ENCODE measurements around the gene ANKRD13B.

The ANKRD13B gene

DNA sequence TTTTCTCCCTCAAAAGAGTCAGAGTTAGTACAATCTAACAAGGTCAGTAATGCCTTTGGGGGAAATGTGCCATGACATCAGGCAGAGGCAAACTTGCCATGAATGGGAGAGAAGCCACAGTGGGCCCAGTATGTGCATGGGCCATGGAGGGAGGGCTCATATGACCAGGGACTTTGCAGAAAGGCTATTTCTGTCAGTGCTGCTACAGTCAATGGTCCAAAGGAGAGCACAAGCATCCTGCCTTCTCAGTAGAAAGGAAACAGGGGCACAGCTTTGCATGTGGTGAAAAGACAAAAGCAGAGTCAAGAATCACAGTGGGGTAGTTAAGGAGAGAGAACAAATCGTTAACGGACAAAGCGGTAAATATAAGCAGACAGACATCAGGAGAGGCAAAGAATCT lies 41.0 kb downstream of the ANKRD13B start:
- DNase-seq (ENCODE audit: low spot score), result no peak
- no peak overlapping the region for H3K27ac ChIP-seq
- TF ChIP-seq, protein P1, sequence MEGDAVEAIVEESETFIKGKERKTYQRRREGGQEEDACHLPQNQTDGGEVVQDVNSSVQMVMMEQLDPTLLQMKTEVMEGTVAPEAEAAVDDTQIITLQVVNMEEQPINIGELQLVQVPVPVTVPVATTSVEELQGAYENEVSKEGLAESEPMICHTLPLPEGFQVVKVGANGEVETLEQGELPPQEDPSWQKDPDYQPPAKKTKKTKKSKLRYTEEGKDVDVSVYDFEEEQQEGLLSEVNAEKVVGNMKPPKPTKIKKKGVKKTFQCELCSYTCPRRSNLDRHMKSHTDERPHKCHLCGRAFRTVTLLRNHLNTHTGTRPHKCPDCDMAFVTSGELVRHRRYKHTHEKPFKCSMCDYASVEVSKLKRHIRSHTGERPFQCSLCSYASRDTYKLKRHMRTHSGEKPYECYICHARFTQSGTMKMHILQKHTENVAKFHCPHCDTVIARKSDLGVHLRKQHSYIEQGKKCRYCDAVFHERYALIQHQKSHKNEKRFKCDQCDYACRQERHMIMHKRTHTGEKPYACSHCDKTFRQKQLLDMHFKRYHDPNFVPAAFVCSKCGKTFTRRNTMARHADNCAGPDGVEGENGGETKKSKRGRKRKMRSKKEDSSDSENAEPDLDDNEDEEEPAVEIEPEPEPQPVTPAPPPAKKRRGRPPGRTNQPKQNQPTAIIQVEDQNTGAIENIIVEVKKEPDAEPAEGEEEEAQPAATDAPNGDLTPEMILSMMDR (conservative IDR thresholded peaks at IDR 0.05; ENCODE audit: low read depth), result no peak
- ChIA-PET CTCF (no interaction called here), POLR2A (ENCODE audit: low non-redundant PET) (no interaction called here)

DNA sequence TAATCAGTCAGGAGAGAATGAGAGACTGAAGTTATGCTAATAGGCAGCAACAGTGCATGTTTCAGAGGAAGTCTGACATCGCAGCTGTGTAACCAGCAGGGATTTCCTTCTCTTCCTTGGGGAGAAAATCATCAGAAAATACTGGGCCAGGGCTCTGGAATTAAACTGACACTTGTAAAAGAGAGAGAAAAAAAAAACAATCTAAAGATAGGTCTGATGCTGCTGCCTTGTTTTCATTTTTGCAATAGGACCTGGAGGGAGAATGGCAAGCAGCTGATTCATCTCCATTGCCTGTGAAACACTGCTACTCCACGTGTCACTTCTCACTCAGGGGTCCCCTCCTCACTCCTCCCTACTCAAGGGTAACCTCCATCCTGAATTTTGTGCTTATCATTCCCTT lies 47.5 kb downstream of the ANKRD13B start:
- no peak for DNase-seq (ENCODE audit: low spot score)
- ChIA-PET POLR2A (ENCODE audit: low non-redundant PET) (no interaction called here), CTCF (interaction anchor here (0.7 to 1.6 kb wide), 4 partner anchors 120 to 168 kb away, joined by 3 to 24 read pairs (median 5); no protein-coding TSS in a partner anchor)
- TF ChIP-seq, protein P1 (conservative IDR thresholded peaks at IDR 0.05; ENCODE audit: low read depth), result no peak
- H3K27ac ChIP-seq, result peak overlapping the region; percentile 89

DNA sequence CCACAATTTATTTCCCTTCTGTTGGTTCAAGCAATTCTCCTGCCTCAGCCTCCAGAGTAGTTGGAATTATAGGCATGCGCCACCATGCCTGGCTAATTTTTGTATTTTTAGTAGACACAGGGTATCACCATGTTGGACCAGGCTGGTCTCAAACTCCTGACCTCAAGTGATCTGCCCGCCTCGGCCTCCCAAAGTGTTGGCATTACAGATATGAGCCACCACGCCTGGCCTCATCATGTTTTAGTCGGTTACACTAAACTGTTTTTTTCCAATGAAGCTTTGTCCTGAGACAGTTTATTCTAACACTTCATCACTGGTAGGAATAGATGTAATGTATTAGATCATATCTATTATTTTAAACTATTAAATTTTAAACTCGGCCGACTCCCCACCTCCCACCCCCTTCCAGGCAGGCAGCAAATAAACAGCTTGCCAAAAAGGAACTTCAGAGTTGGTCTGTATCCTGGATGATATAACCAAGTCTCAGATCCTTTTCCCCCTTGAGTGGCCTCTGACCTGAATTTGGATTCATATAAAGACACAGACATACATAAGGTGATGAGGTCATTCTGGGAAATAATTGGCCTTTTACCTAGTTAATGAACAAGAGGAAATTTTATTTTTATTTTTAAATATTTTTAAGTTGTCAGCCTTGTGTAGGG lies 48.2 kb downstream of the ANKRD13B start:
- H3K27ac ChIP-seq, result peak overlapping the region; percentile 59
- ChIA-PET CTCF (interaction anchor here (0.7 kb wide), 1 partner anchor 168 kb away, joined by 4 read pairs; no protein-coding TSS in a partner anchor), POLR2A (ENCODE audit: low non-redundant PET) (no interaction called here)
- TF ChIP-seq, protein P1 (conservative IDR thresholded peaks at IDR 0.05; ENCODE audit: low read depth), result no peak
- DNase-seq (ENCODE audit: low spot score), result no peak

DNA sequence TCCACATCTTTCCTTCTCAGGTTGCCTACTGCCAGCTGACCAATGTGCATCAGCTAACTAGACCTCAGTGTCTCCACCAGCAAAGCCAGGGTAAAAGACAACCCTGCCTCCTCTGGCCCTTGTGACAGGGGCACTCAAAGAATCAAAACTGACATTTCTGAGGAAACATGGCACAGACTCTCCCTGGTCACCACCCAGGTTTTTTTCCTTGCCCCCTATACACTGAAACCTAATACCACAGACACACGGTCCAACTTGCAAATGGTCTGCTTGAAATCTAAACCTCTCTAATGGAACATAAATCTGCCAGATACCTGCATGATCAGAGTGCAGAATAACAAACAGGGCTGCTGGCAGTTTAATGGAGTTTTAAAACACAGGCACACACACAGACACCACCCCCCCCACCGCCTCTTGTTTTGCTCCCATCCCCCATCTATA lies 49.3 kb downstream of the ANKRD13B start:
- TF ChIP-seq, protein P1 (conservative IDR thresholded peaks at IDR 0.05; ENCODE audit: low read depth), result no peak
- peak overlapping the region; percentile 41; the same call in 1 of the 2 replicates for H3K27ac ChIP-seq
- ChIA-PET CTCF (interaction anchor here (0.6 kb wide), 2 partner anchors 143 to 250 kb away, joined by 4 to 5 read pairs; no protein-coding TSS in a partner anchor), POLR2A (ENCODE audit: low non-redundant PET) (no interaction called here)
- no peak for DNase-seq (ENCODE audit: low spot score)

DNA sequence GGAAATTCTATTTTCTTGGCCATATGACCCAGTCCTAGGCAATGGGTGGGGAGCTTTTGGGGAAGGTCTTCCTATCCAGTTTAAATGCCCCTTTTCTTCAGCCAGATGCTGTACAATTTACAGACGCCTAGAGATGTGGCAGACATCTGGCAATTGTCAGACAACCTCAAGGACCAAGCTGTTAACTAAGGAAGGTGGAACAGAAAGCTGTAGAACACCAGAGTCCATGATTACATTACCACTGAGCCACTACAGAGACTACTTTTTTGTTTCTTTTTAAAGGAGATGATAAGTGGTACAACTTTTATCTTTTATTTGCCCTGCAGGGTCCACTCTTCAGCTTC lies 50.9 kb downstream of the ANKRD13B start:
- H3K27ac ChIP-seq, result peak overlapping the region; percentile 93
- TF ChIP-seq, protein P1 (conservative IDR thresholded peaks at IDR 0.05; ENCODE audit: low read depth), result no peak
- POLR2A ChIA-PET (ENCODE audit: low non-redundant PET), result no interaction called here
- no peak for DNase-seq (ENCODE audit: low spot score)
- CTCF ChIA-PET, result interaction anchor here (1.1 kb wide), 1 partner anchor 26 kb away, joined by 3 read pairs; no protein-coding TSS in a partner anchor

DNA sequence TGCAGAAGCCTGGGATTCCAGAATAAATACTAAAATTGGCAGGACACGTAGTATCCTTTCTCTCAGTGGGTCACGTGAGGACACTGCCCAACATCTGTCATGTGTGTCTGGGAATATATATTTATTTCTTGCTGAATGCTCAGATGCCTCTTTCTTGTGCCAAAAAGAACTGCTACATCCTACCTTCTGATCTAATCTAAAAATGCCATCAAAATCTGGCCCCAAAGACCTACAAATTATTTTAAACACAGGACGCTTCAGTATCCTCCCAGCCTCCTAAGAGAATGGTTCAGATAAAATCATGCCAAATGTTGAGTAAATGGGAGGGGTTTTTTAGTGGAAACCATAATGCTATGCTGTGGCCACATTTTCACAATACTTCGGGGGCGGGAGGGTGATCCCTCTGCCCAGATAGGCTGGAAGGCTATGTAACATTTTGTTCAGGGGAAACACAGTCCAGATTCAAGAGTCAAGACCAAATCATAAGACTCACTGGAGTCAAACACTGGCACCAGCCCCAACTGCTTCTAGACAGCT lies 52.7 kb downstream of the ANKRD13B start:
- peak overlapping the region; percentile 93 for H3K27ac ChIP-seq
- POLR2A ChIA-PET (ENCODE audit: low non-redundant PET), result no interaction called here
- CTCF ChIA-PET, result no interaction called here
- TF ChIP-seq, protein P1 (conservative IDR thresholded peaks at IDR 0.05; ENCODE audit: low read depth), result no peak
- no peak for DNase-seq (ENCODE audit: low spot score)
